Stimulated activated CD4-positive, alpha-beta T cell treated with anti-CD3 and anti-CD28 coated beads, TNF-alpha, amount 100 ng/mL, for 24 hours (primary cell): ENCODE results near the gene SWI5.
"Not testable (repeated sequence)": the region's sequence is repeated elsewhere in the genome, so short reads cannot be mapped to it uniquely, and the experiment has no call there.

Experiments
- DNase-seq, 3 experiments: peaks; one replicate each; pipeline ENCODE4 v3.0.0-alpha.2; 2020; ENCODE audit warnings: low read depth in 3 of 3

Gene SWI5

GRCh38 chr9:128276008-128276573, at the start of gene SWI5:
TSS of gene SWI5 (plus strand) at chr9:128276276.
- DNase-seq, result peak; percentile 100

- no peak for DNase-seq
Measured at GRCh38 chr9:128226412-128226801, 49.7 kb upstream of the SWI5 start.

- DNase-seq, result not testable (repeated sequence)
Measured at GRCh38 chr9:128230897-128231296, 45.2 kb upstream of the SWI5 start.

- peak in 1 of 3 experiments; percentile 18 for DNase-seq
Measured at GRCh38 chr9:128231638-128232527, 44.2 kb upstream of the SWI5 start.

- no peak for DNase-seq
Measured at GRCh38 chr9:128232528-128233428, 43.3 kb upstream of the SWI5 start.

GRCh38 chr9:128233817-128234406, 42.2 kb upstream of the SWI5 start:
- no peak for DNase-seq

GRCh38 chr9:128242124-128242523, 34.0 kb upstream of the SWI5 start:
- no peak for DNase-seq

GRCh38 chr9:128242828-128243214, 33.3 kb upstream of the SWI5 start:
- DNase-seq, result no peak

- DNase-seq, result no peak
Measured at GRCh38 chr9:128243215-128244018, 32.7 kb upstream of the SWI5 start.

- DNase-seq, result no peak
Measured at GRCh38 chr9:128244091-128244836, 31.8 kb upstream of the SWI5 start.

GRCh38 chr9:128244837-128245231, 31.2 kb upstream of the SWI5 start:
- no peak for DNase-seq

GRCh38 chr9:128245421-128246151, 30.5 kb upstream of the SWI5 start:
- no peak for DNase-seq

GRCh38 chr9:128246471-128246870, 29.6 kb upstream of the SWI5 start:
- DNase-seq, result no peak

GRCh38 chr9:128247226-128247803, 28.8 kb upstream of the SWI5 start:
- DNase-seq, result no peak

GRCh38 chr9:128249558-128249907, 26.5 kb upstream of the SWI5 start:
- no peak for DNase-seq

- DNase-seq, result peak; percentile 93 to 100 (median 98)
Measured at GRCh38 chr9:128249908-128250838, 25.9 kb upstream of the SWI5 start.

- DNase-seq, result no peak
Measured at GRCh38 chr9:128250839-128251731, 25.0 kb upstream of the SWI5 start.
